ENCODE results near the gene TTC7B.
"Not testable (repeated sequence)": the region's sequence is repeated elsewhere in the genome, so short reads cannot be mapped to it uniquely, and the experiment has no call there.

The TTC7B gene

DNA sequence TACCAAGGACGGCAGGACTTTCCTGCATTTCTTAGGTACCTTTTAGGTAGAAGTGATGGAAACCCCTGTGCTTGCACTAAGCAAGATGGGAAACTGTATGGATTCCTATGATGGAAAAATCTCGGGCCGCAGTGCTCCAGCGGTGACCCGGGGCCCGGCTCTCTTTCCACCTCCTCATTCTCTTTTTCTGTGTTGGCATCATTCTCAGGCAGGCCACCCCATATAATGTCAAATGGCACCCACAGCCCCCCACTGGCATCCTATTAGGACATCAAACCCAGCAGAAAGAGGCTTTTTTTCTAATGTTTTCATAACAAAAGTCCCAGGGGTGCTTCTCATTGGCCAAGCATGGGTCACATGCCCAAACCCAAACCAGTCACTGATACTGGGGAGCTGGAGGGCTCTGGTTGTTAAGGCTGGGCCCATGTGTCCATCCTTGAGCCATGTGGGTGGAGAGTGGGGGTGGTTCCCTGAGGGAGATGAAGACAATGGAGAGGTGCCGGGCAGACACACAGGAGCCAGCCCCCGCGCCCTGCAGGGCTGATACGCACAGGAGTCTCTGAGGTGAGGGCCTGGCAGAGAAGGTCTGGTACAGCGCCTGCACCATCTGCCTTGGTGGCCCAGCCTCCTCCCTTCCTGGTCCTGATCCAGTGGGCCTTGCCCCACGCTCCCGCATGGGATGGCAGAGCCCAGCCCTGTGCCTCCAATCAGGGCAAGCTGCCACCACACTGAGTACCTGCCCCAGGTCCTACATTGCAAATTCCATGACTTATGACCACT is 277.3 kb downstream of the TTC7B start:
- FAIRE-seq = no peak

DNA sequence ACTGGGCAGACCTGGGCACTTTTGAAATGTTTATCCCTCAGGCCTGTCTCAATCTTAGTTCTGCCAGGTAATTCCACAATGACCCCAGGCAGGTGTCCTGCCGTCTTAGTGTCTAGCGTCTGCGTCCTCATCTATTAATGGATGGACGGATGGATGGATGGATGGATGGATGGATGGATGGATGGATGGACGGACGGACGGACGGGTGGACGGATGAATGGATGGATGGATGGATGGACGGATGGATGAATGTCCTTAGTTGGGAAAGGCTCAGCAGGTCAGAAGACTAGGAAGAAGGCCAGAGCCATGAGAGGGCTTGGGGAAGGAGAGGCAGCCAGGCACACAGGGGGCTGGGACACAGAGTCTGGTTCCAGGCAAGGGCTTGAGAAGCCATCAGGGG is 278.1 kb downstream of the TTC7B start:
- FAIRE-seq = no peak

DNA sequence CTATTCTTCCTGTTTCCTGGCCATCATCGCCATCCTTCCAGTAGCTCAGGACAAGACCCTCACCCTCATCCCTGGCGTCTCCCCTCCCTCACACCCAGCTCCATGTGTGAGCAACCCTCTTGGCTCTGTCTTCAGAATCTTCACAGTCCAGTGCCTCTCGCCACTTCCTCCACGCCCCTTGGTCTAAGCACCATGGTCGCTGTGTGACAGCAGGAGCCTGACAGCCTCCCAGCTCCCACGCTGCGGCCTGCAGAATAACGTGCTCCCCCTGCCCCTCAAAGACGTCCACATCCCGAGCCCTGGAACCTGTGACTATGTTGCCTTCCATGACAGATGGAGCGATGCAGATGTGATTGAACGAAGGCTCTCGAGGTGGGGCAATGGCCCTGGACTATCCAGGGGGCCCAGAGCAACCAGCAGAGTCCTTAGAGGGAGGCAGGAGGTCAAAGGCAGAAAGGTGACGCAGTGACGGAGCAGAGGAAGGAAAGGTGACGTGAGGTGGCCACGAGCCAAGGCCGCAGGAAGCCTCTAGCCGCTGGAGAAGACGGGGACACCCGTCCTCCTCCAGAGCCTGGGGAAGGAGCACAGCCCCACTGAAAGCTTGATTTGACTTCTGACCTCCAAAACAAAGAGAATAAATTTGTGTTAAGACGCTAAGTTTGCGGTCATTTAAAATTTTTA is 279.6 kb downstream of the TTC7B start:
- FAIRE-seq = no peak

- no peak for FAIRE-seq
These were observed 280.1 kb downstream of the TTC7B start for GRCh38 chr14:90536092-90536491.

DNA sequence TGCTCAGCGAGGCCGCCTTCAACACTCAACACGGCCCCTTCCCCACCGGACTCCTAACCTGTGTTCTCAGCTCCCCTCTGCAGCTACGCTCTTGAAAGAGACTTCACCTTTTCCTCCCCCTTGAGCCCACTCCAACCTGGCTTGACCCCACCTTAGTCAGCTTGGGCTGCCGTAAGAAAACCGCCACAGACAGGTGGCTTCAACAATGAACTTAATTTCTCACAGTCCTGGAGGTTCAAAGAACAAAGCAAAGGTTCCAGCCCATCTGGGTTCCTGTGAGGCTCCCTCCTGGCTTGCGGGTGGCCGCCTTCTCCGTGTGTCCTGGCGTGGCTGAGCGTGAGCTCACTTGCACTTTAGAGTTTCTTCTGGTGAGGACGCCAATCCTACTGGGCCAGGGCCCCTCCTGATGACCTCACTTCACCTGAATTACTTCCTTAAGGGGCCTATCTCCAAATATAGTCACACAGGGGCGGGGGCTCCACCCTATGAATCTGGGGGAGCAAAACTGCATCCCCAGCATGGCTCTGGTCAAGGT is 280.6 kb downstream of the TTC7B start:
- no peak for FAIRE-seq

DNA sequence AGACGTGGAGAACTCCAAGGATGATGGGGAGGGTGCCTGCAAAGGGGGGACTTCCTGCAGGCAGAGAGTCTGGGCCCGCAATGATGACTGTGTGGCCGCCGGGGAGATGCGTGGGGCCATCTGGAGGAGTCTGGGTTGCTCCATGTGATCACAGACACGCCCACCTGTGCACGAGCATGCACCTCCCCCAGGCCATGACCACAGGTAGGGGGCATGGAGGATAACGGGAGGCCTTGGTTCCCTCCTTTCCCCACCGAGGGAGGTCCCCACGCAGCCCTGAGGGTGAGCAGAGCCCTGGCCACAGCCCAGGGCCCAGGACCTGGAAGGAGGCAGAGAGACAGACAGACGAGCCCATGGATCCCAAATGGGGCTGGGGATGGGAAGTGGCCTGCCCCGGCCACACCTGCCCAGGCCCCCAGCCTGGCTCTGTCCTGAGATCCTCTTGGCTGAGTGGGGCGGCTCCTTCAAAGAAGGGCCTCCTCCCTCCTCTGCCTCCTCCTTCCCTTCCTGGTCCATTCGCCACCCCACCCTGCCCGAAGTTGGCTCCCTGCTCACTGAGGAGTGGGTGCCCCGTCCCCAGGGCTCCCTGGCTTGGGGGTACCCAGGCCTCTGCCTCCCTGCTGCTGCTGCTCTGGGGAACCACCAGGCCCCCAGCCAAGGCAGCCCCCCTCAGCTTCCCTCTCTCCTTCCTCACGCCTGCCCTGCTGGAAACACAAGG is 281.2 kb downstream of the TTC7B start:
- no peak for FAIRE-seq

GRCh38 chr14:90534091-90534837 is 282.0 kb downstream of the TTC7B start:
- no peak for FAIRE-seq

- FAIRE-seq = no peak
These were observed 282.6 kb downstream of the TTC7B start for GRCh38 chr14:90533591-90534021.

- FAIRE-seq = no peak
These were observed 283.3 kb downstream of the TTC7B start for GRCh38 chr14:90532826-90533525.

DNA sequence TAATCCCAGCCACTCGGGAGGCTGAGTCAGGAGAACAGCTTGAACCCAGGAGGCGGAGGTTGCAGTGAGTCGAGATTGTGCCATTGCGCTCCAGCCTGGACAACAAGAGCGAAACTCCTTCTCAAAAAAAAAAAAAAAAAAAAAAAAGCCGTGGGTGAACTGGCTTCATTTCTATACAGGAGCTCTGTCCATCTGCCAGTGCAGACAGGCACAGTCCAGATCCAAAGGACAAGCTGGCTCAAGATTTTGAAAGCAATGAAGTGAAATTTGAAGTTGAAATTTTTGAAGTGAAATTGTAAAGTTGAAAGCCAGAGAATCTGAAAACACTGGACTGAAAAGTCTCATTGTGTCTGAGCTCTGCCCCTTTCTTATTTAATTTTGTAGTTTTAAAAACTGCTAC is 284.7 kb downstream of the TTC7B start:
- no peak for FAIRE-seq

- FAIRE-seq = no peak
These were observed 285.7 kb downstream of the TTC7B start for GRCh38 chr14:90530523-90530922.

DNA sequence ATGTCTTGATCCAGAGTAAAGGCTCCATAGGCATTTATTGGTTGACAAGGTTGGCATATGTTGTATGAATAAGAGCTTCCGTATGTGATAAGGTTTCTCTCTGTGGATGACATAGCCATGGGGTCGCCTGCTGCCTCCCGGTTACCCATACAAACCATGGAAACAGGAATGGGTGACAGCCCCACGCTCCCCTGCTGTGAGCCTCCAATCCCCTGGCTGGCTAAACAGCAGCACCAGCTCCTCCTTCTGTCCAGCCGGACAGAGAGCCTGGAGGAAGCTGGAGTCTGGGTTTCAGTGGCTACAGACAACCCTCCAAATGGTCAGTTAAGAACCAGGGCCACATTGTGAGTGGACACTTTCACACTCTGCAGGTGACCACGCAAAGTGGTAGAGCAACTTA is 288.3 kb downstream of the TTC7B start:
- no peak for FAIRE-seq

DNA sequence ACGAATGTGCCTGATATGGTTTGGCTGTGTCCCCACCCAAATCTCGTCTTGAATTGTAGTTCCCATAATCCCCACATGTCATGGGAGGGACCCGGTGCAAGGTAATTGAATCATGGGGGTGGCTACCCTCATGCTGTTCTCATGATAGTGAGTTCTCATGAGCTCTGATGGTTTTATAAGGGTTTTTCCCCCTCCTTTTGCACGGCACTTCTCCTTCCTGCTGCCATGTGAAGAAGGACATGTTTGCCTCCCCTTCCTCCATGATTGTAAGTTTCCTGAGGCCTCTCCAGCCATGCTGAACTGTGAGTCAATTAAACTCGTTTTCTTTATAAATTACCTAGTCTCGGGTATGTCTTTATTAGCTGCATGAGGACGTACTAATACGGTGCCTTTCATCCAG is 289.7 kb downstream of the TTC7B start:
- not testable (repeated sequence) for FAIRE-seq

DNA sequence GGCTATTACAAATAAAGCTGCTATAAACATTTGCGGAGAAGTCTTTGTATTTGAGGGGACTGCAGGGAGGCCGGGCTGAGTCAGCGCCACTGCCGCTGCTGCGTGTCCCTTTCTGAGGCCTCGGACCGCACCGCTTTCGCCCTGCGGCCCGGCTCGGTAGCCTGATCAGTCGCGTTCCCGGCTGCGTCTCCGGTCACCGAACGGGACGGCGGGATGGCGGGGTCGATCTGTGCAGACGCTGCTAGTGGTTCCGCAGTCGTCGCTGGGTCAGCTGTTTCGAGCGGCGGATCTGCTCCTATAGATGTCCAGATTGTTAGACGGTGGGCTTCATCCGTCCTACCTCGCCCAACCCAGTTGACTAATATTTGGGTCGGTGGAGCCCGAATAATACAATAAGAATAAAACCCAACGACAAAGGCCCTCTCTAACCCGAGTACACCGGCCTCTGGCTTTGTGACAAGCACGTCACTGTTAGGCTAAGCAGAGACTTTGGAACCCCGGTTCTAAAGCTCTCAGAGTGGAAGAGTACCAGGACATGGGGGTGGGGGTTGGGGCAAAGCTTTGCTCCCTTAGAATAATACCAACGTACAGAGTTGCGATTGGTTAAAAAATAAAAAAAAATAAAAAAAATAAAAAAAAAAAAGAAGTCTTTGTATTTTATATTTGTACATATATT is 290.7 kb downstream of the TTC7B start:
- FAIRE-seq = not testable (repeated sequence)

DNA sequence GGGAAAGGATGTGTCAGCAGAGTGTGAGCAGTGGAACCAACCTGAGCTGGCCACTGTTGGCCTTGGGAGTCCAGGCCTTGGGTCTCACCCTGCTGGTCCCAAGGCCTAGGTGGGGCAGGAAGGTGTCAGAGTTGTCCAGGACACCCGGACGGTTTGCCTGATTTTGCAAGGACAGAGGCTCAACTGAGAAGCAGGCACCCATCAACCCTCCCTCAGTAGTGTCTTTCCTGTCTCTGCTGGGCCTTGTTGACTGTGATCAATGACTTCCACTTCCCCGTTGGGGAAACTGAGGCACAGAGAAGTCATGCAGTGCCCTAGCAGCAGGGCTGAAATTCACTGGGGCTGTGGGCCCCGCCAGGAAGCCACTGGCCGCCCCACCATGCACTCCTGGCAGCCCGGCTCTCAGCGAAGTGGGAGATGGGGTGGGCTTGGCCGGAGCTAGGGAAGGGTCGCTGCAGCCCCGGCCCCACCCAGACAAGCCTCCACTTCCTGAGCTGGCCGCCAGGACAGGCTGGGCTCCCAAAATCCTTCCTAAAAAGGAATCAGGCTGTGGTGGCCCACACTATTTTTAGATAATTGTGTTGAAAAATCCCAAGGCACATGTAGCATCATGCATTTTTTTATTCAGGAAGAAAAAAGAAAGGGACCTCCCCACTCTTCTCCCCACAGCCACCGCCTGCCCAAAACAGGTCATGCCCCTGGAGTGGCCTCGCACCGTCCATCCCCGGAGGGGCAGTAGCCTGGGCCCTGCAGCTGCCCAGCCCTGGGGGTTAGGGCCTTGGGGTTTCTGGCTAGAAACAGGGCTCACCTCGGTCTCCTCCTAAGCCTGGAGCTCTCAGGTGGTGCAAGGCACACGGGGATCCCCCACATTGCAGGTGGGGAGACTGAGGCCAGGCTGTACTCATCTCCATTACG is 292.0 kb downstream of the TTC7B start:
- FAIRE-seq = no peak

GRCh38 chr14:90523544-90523943 is 292.7 kb downstream of the TTC7B start:
- no peak for FAIRE-seq

DNA sequence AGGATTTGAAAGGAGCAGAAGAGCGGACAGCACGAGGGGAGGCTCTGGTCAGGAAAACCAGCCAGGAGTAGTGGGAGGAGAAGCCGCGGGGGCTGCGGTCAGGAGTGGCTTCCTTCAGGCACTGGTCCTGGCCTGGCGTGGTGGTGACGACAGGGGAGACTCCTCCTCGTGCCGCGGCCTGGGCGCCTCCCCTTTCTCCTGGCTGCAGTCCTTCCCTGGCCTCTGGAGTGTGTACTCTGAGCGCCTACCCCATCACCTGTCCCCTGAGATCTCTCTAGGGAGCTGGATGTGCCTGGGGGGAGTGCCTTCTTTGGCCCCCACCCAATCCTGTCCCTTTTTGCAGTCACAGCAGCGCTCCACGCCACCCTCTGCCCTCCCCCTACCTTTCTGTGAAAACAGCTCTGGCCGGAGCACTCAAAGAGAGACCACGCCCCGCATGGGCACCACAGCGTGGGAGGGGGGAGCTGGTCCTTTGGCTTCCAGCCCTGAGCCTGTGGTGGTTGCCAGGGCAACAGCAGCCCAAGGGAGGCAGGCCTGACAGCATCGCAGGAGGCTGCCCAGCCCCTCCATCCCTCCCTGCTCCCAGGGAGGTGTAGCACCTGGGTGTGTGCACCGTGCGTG is 293.5 kb downstream of the TTC7B start:
- FAIRE-seq = no peak

- FAIRE-seq = no peak
These were observed 294.2 kb downstream of the TTC7B start for GRCh38 chr14:90521930-90522483.

All from colon (tissue), 2 donors.